H1 (cell line): Measurements from ENCODE around the gene HOTAIR. TPM values are rescaled to one million over a fixed set of nuclear protein-coding genes. Genes with fewer than 3 reads are reported as not detected.

Source experiments
- ASH2L ChIP-seq: fragments of 200-600, 300-600 bp; sonication (generic); IDR thresholded peaks from one replicate; pipeline ENCODE4 v1.7.1; 2017; ENCODE audit warnings: low read length
- ATF2 ChIP-seq: IDR thresholded peaks from 2 replicates; pipeline ENCODE4 v1.6.1; 2012; ENCODE audit warnings: low read length, inconsistent platforms
- CHD2 ChIP-seq: IDR thresholded peaks from 2 replicates; pipeline ENCODE4 v1.6.1; 2012; ENCODE audit warnings: low read length, improper control_type of control experiment
- JUN ChIP-seq: IDR thresholded peaks from 2 replicates; pipeline ENCODE4 v1.6.1; 2011; ENCODE audit warnings: low read depth, mild to moderate bottlenecking, improper control_type of control experiment, low read length
- KDM4A ChIP-seq: IDR thresholded peaks from one replicate; pipeline ENCODE4 v1.7.1; 2012; ENCODE audit warnings: low read depth, mild to moderate bottlenecking, moderate library complexity, low read length, inconsistent platforms; ENCODE audit not compliant: severe bottlenecking
- MAFK ChIP-seq: IDR thresholded peaks from 2 replicates; pipeline ENCODE4 v1.6.1; 2012; ENCODE audit warnings: low read depth, mild to moderate bottlenecking, improper control_type of control experiment, low read length
- MAX ChIP-seq: IDR thresholded peaks from 2 replicates; pipeline ENCODE4 v1.6.1; 2012; ENCODE audit warnings: inconsistent platforms
- POLR2A ChIP-seq, 2 experiments: IDR thresholded peaks; 1 replicate in 1 of 2; 2 replicates in 1 of 2; pipeline ENCODE4 v1.6.1; 2011; ENCODE audit warnings: low read depth in 2 of 2, low read length in 2 of 2, mild to moderate bottlenecking in 2 of 2; ENCODE audit errors: control extremely low read depth in 1 of 2
- RAD21 ChIP-seq, 2 experiments: IDR thresholded peaks in 1 of 2; conservative IDR thresholded peaks in 1 of 2; 2 replicates each; pipeline ENCODE4 v1.6.1; 2011; ENCODE audit warnings: low read depth in 2 of 2, low read length in 2 of 2, improper control_type of control experiment in 1 of 2, inconsistent platforms in 1 of 2, mild to moderate bottlenecking in 1 of 2, moderate library complexity in 1 of 2
- RFX5 ChIP-seq: IDR thresholded peaks from 2 replicates; pipeline ENCODE4 v1.6.1; 2011; ENCODE audit warnings: low read depth, low read length, improper control_type of control experiment, borderline replicate concordance
- RNF2 ChIP-seq: fragments of 200-900, 300-1000 bp; sonication (generic); IDR thresholded peaks from 2 replicates; pipeline ENCODE4 v1.7.1; 2016; ENCODE audit warnings: borderline replicate concordance, low read depth, mild to moderate bottlenecking, antibody characterized with exemption, low read length; ENCODE audit not compliant: poor library complexity, severe bottlenecking; ENCODE audit errors: missing control alignments
- SAP30 ChIP-seq: fragments of 300-600 bp; sonication (generic); IDR thresholded peaks from 2 replicates; pipeline ENCODE4 v1.7.1; 2012; ENCODE audit warnings: low read length, moderate library complexity, mild to moderate bottlenecking, inconsistent platforms; ENCODE audit not compliant: insufficient read depth, insufficient replicate concordance
- SIRT6 ChIP-seq: IDR thresholded peaks from one replicate; pipeline ENCODE4 v1.7.1; 2012; ENCODE audit warnings: low read length, inconsistent platforms
- SP2 ChIP-seq: IDR thresholded peaks from 2 replicates; pipeline ENCODE4 v1.6.1; 2012; ENCODE audit warnings: mild to moderate bottlenecking, low read length, inconsistent platforms
- SRF ChIP-seq: IDR thresholded peaks from 2 replicates; pipeline ENCODE4 v1.6.1; 2011; ENCODE audit warnings: mild to moderate bottlenecking, low read depth, low read length, moderate library complexity
- TAF1 ChIP-seq: IDR thresholded peaks from 2 replicates; pipeline ENCODE4 v1.6.1; 2011; ENCODE audit warnings: mild to moderate bottlenecking, low read depth, low read length
- USF2 ChIP-seq: IDR thresholded peaks from 2 replicates; pipeline ENCODE4 v1.6.1; 2011; ENCODE audit warnings: low read length, improper control_type of control experiment
- YY1 ChIP-seq: IDR thresholded peaks from 2 replicates; pipeline ENCODE4 v1.6.1; 2011; ENCODE audit warnings: low read depth, mild to moderate bottlenecking, low read length
- ZNF274 ChIP-seq: IDR thresholded peaks from 2 replicates; pipeline ENCODE4 v1.7.0; 2012; ENCODE audit warnings: low read length, borderline replicate concordance; ENCODE audit errors: extremely low read depth
- polyA plus RNA-seq, 7 experiments: library from polyadenylated mRNA; depleted of rRNA in 3 of 7; stranded (reverse) in 5 of 7; unstranded in 2 of 7; fragments of >200 nt in 5 of 7; fragments of 200-250 nt in 2 of 7; gene quantifications; 1 replicate in 5 of 7; 2 replicates in 1 of 7; 4 replicates in 1 of 7; pipeline versions ENCODE4 v1.2.1 to v1.2.3, GENCODE V29; 2011 to 2013; ENCODE audit warnings: missing spikeins in 2 of 7, mixed read lengths in 2 of 7
- total RNA-seq: library from RNA; stranded (reverse); fragmentation: NEBNext Ultra II Directional; extraction: Animal tissue kit (Norgen Biotek cat#: 25700); gene quantifications from 2 replicates; pipeline ENCODE4 v1.2.1, GENCODE V29; 2021

HOTAIR gene
- total and polyA plus RNA-seq, 2 of the 8 experiments (the other 6 are each of a cell fraction or from before 2014, with no cell fraction given), result not detected

- peak; percentile 47; the same call in 1 of the 2 replicates for TF ChIP-seq ATF2
- no peak for TF ChIP-seq ZNF274
- peak; percentile 87 to 89 for TF ChIP-seq RAD21 (IDR thresholded peaks at IDR 0.05 in 1 of 2, conservative IDR thresholded peaks at IDR 0.05 in 1 of 2; ENCODE audit: low read depth in 2 of 2, low read length in 2 of 2)
- TF ChIP-seq RNF2, result peak; percentile 69
- no peak for TF ChIP-seq RFX5
- peak; percentile 80 for TF ChIP-seq USF2
- no peak for TF ChIP-seq SAP30
- no peak for TF ChIP-seq SIRT6
- TF ChIP-seq ASH2L, result peak; percentile 22
- no peak for TF ChIP-seq TAF1
- peak; percentile 70 for TF ChIP-seq MAX
- TF ChIP-seq YY1, result no peak
- TF ChIP-seq SP2, result no peak
- TF ChIP-seq POLR2A (IDR thresholded peaks at IDR 0.05; ENCODE audit: control extremely low read depth in 1 of 2, low read depth in 2 of 2, low read length in 2 of 2), result no peak
- TF ChIP-seq CHD2, result no peak
- no peak for TF ChIP-seq SRF
- TF ChIP-seq JUN, result peak; percentile 51; the same call in 1 of the 2 replicates
- TF ChIP-seq KDM4A, result no peak
- TF ChIP-seq MAFK, result no peak
- TF ChIP-seq, all 59 proteins: peak for 16
Measured at GRCh38 chr12:53984901-53985691, 10.3 kb upstream of the HOTAIR start, which contains the start of gene HOXC10 (continued).
